ENCODE measurements around the gene LAMP1.

The LAMP1 gene

GRCh38 chr13:113318956-113319355, 21.9 kb downstream of the LAMP1 start:
- TF ChIP-seq EGR1 (IDR thresholded peaks at IDR 0.05) (no peak), RAD21 (IDR thresholded peaks at IDR 0.05; ENCODE audit: low read depth) (no peak), FOXM1 (IDR thresholded peaks at IDR 0.05; ENCODE audit: borderline replicate concordance, low read depth) (no peak), TCF12 (IDR thresholded peaks at IDR 0.05; ENCODE audit: low read depth) (no peak), CREB1 (IDR thresholded peaks at IDR 0.05; ENCODE audit: low read depth) (no peak), ZBTB7A (IDR thresholded peaks at IDR 0.05; ENCODE audit: low read depth) (no peak)

GRCh38 chr13:113319371-113319770, 22.3 kb downstream of the LAMP1 start:
- TF ChIP-seq EGR1 (IDR thresholded peaks at IDR 0.05): no peak
- TF ChIP-seq YY1 (IDR thresholded peaks at IDR 0.05; ENCODE audit: low read depth): no peak
- no peak for TF ChIP-seq TCF12 (IDR thresholded peaks at IDR 0.05; ENCODE audit: low read depth)
- no peak for TF ChIP-seq CEBPB (IDR thresholded peaks at IDR 0.05)
- TF ChIP-seq EP300 (IDR thresholded peaks at IDR 0.05; ENCODE audit: borderline replicate concordance): no peak
- TF ChIP-seq TAF1 (IDR thresholded peaks at IDR 0.05; ENCODE audit: low read depth): no peak
- TF ChIP-seq USF1 (IDR thresholded peaks at IDR 0.05): no peak
- TF ChIP-seq ZBTB7A (IDR thresholded peaks at IDR 0.05; ENCODE audit: low read depth): no peak
- no peak for TF ChIP-seq TEAD4 (IDR thresholded peaks at IDR 0.05)
- TF ChIP-seq RAD21 (IDR thresholded peaks at IDR 0.05; ENCODE audit: low read depth): no peak
- no peak for TF ChIP-seq CREB1 (IDR thresholded peaks at IDR 0.05; ENCODE audit: low read depth)
- TF ChIP-seq REST (IDR thresholded peaks at IDR 0.05; ENCODE audit: low read depth): no peak
- TF ChIP-seq MAX (IDR thresholded peaks at IDR 0.05): no peak
- TF ChIP-seq NFIC (IDR thresholded peaks at IDR 0.05): no peak
- TF ChIP-seq FOXM1 (IDR thresholded peaks at IDR 0.05; ENCODE audit: borderline replicate concordance, low read depth): no peak

- TF ChIP-seq REST (IDR thresholded peaks at IDR 0.05; ENCODE audit: low read depth) (no peak), TCF12 (IDR thresholded peaks at IDR 0.05; ENCODE audit: low read depth) (no peak), CEBPB (IDR thresholded peaks at IDR 0.05) (no peak), MAX (IDR thresholded peaks at IDR 0.05) (no peak), TAF1 (IDR thresholded peaks at IDR 0.05; ENCODE audit: low read depth) (no peak), ZBTB7A (IDR thresholded peaks at IDR 0.05; ENCODE audit: low read depth) (no peak), FOXM1 (IDR thresholded peaks at IDR 0.05; ENCODE audit: borderline replicate concordance, low read depth) (no peak), CREB1 (IDR thresholded peaks at IDR 0.05; ENCODE audit: low read depth) (no peak), EP300 (IDR thresholded peaks at IDR 0.05; ENCODE audit: borderline replicate concordance) (no peak), EGR1 (IDR thresholded peaks at IDR 0.05) (no peak), USF1 (IDR thresholded peaks at IDR 0.05) (no peak), RAD21 (IDR thresholded peaks at IDR 0.05; ENCODE audit: low read depth) (no peak), TEAD4 (IDR thresholded peaks at IDR 0.05) (no peak), NFIC (IDR thresholded peaks at IDR 0.05) (no peak), YY1 (IDR thresholded peaks at IDR 0.05; ENCODE audit: low read depth) (no peak)
Measured at GRCh38 chr13:113320226-113320875, 23.3 kb downstream of the LAMP1 start.

GRCh38 chr13:113321546-113321945, 24.5 kb downstream of the LAMP1 start:
- no peak for TF ChIP-seq TEAD4 (IDR thresholded peaks at IDR 0.05)
- TF ChIP-seq CREB1 (IDR thresholded peaks at IDR 0.05; ENCODE audit: low read depth): no peak
- no peak for TF ChIP-seq REST (IDR thresholded peaks at IDR 0.05; ENCODE audit: low read depth)
- TF ChIP-seq EGR1 (IDR thresholded peaks at IDR 0.05): no peak
- no peak for TF ChIP-seq RAD21 (IDR thresholded peaks at IDR 0.05; ENCODE audit: low read depth)
- no peak for TF ChIP-seq MAX (IDR thresholded peaks at IDR 0.05)
- TF ChIP-seq EP300 (IDR thresholded peaks at IDR 0.05; ENCODE audit: borderline replicate concordance): no peak
- no peak for TF ChIP-seq CEBPB (IDR thresholded peaks at IDR 0.05)
- TF ChIP-seq NFIC (IDR thresholded peaks at IDR 0.05): no peak
- TF ChIP-seq TCF12 (IDR thresholded peaks at IDR 0.05; ENCODE audit: low read depth): no peak
- TF ChIP-seq ZBTB7A (IDR thresholded peaks at IDR 0.05; ENCODE audit: low read depth): no peak
- no peak for TF ChIP-seq YY1 (IDR thresholded peaks at IDR 0.05; ENCODE audit: low read depth)
- TF ChIP-seq FOXM1 (IDR thresholded peaks at IDR 0.05; ENCODE audit: borderline replicate concordance, low read depth): no peak
- no peak for TF ChIP-seq USF1 (IDR thresholded peaks at IDR 0.05)
- no peak for TF ChIP-seq TAF1 (IDR thresholded peaks at IDR 0.05; ENCODE audit: low read depth)
